MM.1S (cell line): ENCODE data around the gene CCDC43.

Source experiments
- DNase-seq: peaks from one replicate; pipeline ENCODE4 v3.0.0-alpha.2; 2015
- H2AFZ ChIP-seq: fragments of 300-600 bp; sonication (generic); 2 replicates; pipeline ENCODE4 v1.6.0; 2016; ENCODE audit warnings: antibody characterized with exemption, low read length
- H3F3A ChIP-seq: fragments of 300-600 bp; sonication (generic); 2 replicates; pipeline ENCODE4 v1.6.1; 2016; ENCODE audit warnings: mild to moderate bottlenecking, antibody characterized with exemption, low read length, moderate library complexity, mixed read lengths; ENCODE audit not compliant: insufficient read depth
- H3K27ac ChIP-seq: fragments of 300-600 bp; sonication (generic); 2 replicates; pipeline ENCODE4 v1.5.1; 2016; ENCODE audit warnings: mild to moderate bottlenecking, low read length
- H3K27me3 ChIP-seq: fragments of 300-600 bp; sonication (generic); replicated peaks from 2 replicates; pipeline ENCODE4 v1.6.0; 2016; ENCODE audit warnings: low read length; ENCODE audit not compliant: insufficient read depth
- H3K36me3 ChIP-seq: fragments of 300-600 bp; sonication (generic); replicated peaks from 2 replicates; pipeline ENCODE4 v1.6.1; 2016; ENCODE audit warnings: mild to moderate bottlenecking, low read length, mixed read lengths; ENCODE audit not compliant: insufficient read depth
- H3K4me1 ChIP-seq: fragments of 300-600 bp; sonication (generic); 2 replicates; pipeline ENCODE4 v1.6.1; 2016; ENCODE audit warnings: low read length, mixed read lengths
- H3K4me2 ChIP-seq: fragments of 300-600 bp; sonication (generic); 2 replicates; pipeline ENCODE4 v1.6.0; 2016; ENCODE audit warnings: low read depth, low read length
- H3K4me3 ChIP-seq: fragments of 300-600 bp; sonication (generic); 2 replicates; pipeline ENCODE4 v1.5.1; 2016; ENCODE audit warnings: low read length, mixed read lengths
- H3K79me2 ChIP-seq: fragments of 300-600 bp; sonication (generic); 2 replicates; pipeline ENCODE4 v1.6.1; 2016; ENCODE audit warnings: mixed run types, low read length, mixed read lengths
- H3K9ac ChIP-seq: fragments of 300-600 bp; sonication (generic); 2 replicates; pipeline ENCODE4 v1.6.1; 2016; ENCODE audit warnings: low read length, mixed read lengths
- H3K9me2 ChIP-seq: fragments of 300-600 bp; sonication (generic); replicated peaks from 2 replicates; pipeline ENCODE4 v1.6.1; 2016; ENCODE audit warnings: mild to moderate bottlenecking, low read length, mixed read lengths; ENCODE audit not compliant: insufficient read depth
- H3K9me3 ChIP-seq: fragments of 300-600 bp; sonication (generic); replicated peaks from 2 replicates; pipeline ENCODE4 v1.6.1; 2016; ENCODE audit warnings: mild to moderate bottlenecking, low read length, mixed read lengths; ENCODE audit not compliant: insufficient read depth
- H4K20me1 ChIP-seq: fragments of 300-600 bp; sonication (generic); 2 replicates; pipeline ENCODE4 v1.6.1; 2016; ENCODE audit warnings: mild to moderate bottlenecking, low read length, moderate library complexity, mixed read lengths; ENCODE audit not compliant: insufficient read depth
- CTCF ChIP-seq: fragments of 300-600 bp; sonication (generic); IDR thresholded peaks from 2 replicates; pipeline ENCODE4 v1.5.1; 2016; ENCODE audit warnings: antibody characterized with exemption, low read length, mixed read lengths
- EZH2 ChIP-seq: fragments of 300-600 bp; sonication (generic); optimal IDR thresholded peaks from 2 replicates; pipeline ENCODE3; 2017; ENCODE audit warnings: low read depth, mild to moderate bottlenecking, antibody characterized with exemption, low read length, mixed read lengths
- EZH2phosphoT487 ChIP-seq: fragments of 300-600 bp; sonication (generic); IDR thresholded peaks from 2 replicates; pipeline ENCODE4 v1.6.1; 2018; ENCODE audit warnings: antibody characterized with exemption, low read length

The CCDC43 gene

GRCh38 chr17:44655983-44656710, 33.4 kb downstream of the CCDC43 start, which contains the start of gene MEIOC:
Gene MEIOC (plus strand): TSS chr17:44656468. CDS start chr17:44656614, 146 bp downstream.
- H3K27ac ChIP-seq: no peak within 1 kb of the TSS
- no peaks in the 10 kb centered on the region for H3K9me3 ChIP-seq
- no peak within 1 kb of the TSS for H3K9ac ChIP-seq
- H3K27me3 ChIP-seq: no peaks in the 10 kb centered on the region; the same call in 1 of the 2 replicates
- TF ChIP-seq EZH2phosphoT487 (no peak), EZH2 (no peak), CTCF (no peak)
- no peaks in the 10 kb centered on the region for H4K20me1 ChIP-seq
- H2AFZ ChIP-seq: no peak within 1 kb of the TSS
- no peaks in the 10 kb centered on the region for H3K79me2 ChIP-seq
- H3K4me2 ChIP-seq: no peak within 1 kb of the TSS
- no peaks in the 10 kb centered on the region for H3K9me2 ChIP-seq
- H3K4me1 ChIP-seq: no peaks in the 10 kb centered on the region
- no peaks in the 10 kb centered on the region for H3F3A ChIP-seq
- H3K4me3 ChIP-seq: no peak within 1 kb of the TSS
- no peaks in the 10 kb centered on the region for H3K36me3 ChIP-seq
- no peak for DNase-seq

- Histone ChIP-seq H2AFZ (no peak overlapping the region), H3K4me3 (no peak overlapping the region), H4K20me1 (no peaks in the 10 kb centered on the region), H3F3A (no peaks in the 10 kb centered on the region), H3K9me3 (no peaks in the 10 kb centered on the region), H3K36me3 (no peaks in the 10 kb centered on the region), H3K4me1 (no peaks in the 10 kb centered on the region), H3K79me2 (no peaks in the 10 kb centered on the region), H3K9me2 (no peaks in the 10 kb centered on the region), H3K27me3 (no peaks in the 10 kb centered on the region), H3K4me2 (no peak overlapping the region), H3K27ac (no peak overlapping the region), H3K9ac (no peak overlapping the region)
- no peak for DNase-seq
- TF ChIP-seq EZH2phosphoT487: no peak
- TF ChIP-seq EZH2: no peak
- no peak for TF ChIP-seq CTCF
Measured at GRCh38 chr17:44653954-44654353, 35.6 kb downstream of the CCDC43 start.

- Histone ChIP-seq H3K36me3 (no peaks in the 10 kb centered on the region), H3K27me3 (no peaks in the 10 kb centered on the region), H3F3A (no peaks in the 10 kb centered on the region), H3K4me2 (no peak overlapping the region), H3K9me3 (no peaks in the 10 kb centered on the region), H2AFZ (no peak overlapping the region), H3K9me2 (no peaks in the 10 kb centered on the region), H3K79me2 (no peaks in the 10 kb centered on the region), H3K27ac (no peak overlapping the region), H4K20me1 (no peaks in the 10 kb centered on the region), H3K4me3 (no peak overlapping the region), H3K4me1 (no peaks in the 10 kb centered on the region), H3K9ac (no peak overlapping the region)
- no peak for DNase-seq
- TF ChIP-seq EZH2phosphoT487 (no peak), EZH2 (no peak), CTCF (no peak)
Measured at GRCh38 chr17:44653384-44653783, 36.2 kb downstream of the CCDC43 start.
